ENCODE measurements around the gene PI4K2B.

- TF ChIP-seq ZNF639 (tag by site-specific recombination; IDR thresholded peaks at IDR 0.05) (no peak), CTCF (tag by site-specific recombination; IDR thresholded peaks at IDR 0.05) (no peak), ZNF560 (tag by site-specific recombination; IDR thresholded peaks at IDR 0.05; ENCODE audit: borderline replicate concordance) (no peak), ZNF645 (tag by site-specific recombination; IDR thresholded peaks at IDR 0.05) (no peak), ZXDB (tag by site-specific recombination; IDR thresholded peaks at IDR 0.05) (no peak), KLF9 (tag by site-specific recombination; IDR thresholded peaks at IDR 0.05; ENCODE audit: low read depth) (no peak), ZNF350 (tag by site-specific recombination; IDR thresholded peaks at IDR 0.05) (no peak), ZNF24 (tag by site-specific recombination; IDR thresholded peaks at IDR 0.05) (no peak), ZNF423 (tag by site-specific recombination; IDR thresholded peaks at IDR 0.05) (no peak), YY1 (tag by site-specific recombination; IDR thresholded peaks at IDR 0.05) (no peak), ZNF366 (tag by site-specific recombination; conservative IDR thresholded peaks at IDR 0.05) (no peak)
Measured at GRCh38 chr4:25229804-25230203, 4.0 kb upstream of the PI4K2B start.

Measured in HEK293 (cell line).